ENCODE data around the gene ASXL1. TPM values are rescaled to one million over a fixed set of nuclear protein-coding genes. Genes with fewer than 3 reads are reported as not detected.

ASXL1 gene
- total and polyA plus RNA-seq, 2 experiments from 2014 or later, result 10.4 to 29.0 TPM

DNA sequence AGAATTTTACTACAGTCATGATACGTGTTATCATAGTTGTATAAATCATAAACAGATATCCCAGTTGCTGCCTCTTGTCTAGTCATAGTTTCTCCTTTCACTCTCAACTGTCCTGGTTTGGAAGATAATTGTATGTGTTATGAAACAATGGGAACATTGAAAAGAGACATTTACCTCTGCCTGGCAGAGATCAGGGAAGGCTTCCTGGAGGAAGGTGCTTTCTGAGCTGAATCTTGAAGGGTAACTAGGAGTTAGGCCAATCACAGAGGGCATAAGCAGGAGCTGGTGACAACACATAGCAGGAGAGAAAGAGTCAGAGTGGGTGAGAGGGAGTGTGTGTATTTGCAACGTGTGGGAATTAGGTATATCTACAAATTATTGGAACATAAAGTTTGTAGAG lies 5.4 kb downstream of the ASXL1 start (continued):
- TF ChIP-seq ZNF462 (CRISPR knock-in tag; IDR thresholded peaks at IDR 0.05), result no peak

- Mint-ChIP-seq H3K27me3 (ENCODE audit: insufficient read depth, low read depth, poor library complexity) (peaks cover 41% of the 10 kb centered on the region), H3K4me3 (no peak overlapping the region), H3K27ac (no peak overlapping the region), H3K9me3 (no peaks in the 10 kb centered on the region), H3K36me3 (ENCODE audit: low read depth) (0 out of 3 replicates have a peak, but pooled peaks cover 2% of the 10 kb centered on the region), H3K4me1 (peaks cover 8% of the 10 kb centered on the region)
- Histone ChIP-seq H3K79me2 (replicated peaks; ENCODE audit: insufficient read depth) (peaks cover 73% of the 10 kb centered on the region), H2AFZ (no peak overlapping the region), H4K20me1 (replicated peaks; ENCODE audit: insufficient read depth) (peaks cover 89% of the 10 kb centered on the region), H3K36me3 (ENCODE audit: insufficient read depth) (no peaks in the 10 kb centered on the region), H3K27me3 (ENCODE audit: insufficient read depth) (peaks cover 57% of the 10 kb centered on the region), H3K4me1 (ENCODE audit: insufficient read depth) (peaks cover 9% of the 10 kb centered on the region; the same call in 1 of the 2 replicates), H3K4me3 (no peak overlapping the region), H3K4me2 (no peak overlapping the region), H3K27ac (ENCODE audit: low read depth) (no peak overlapping the region), H3K9me2 (ENCODE audit: insufficient read depth) (no peaks in the 10 kb centered on the region), H3F3A (replicated peaks; ENCODE audit: low read depth) (peaks cover 5% of the 10 kb centered on the region)
- ATAC-seq (no peak), DNase-seq (ENCODE audit: low spot score) (no peak)
- TF ChIP-seq EZH2 (IDR thresholded peaks at IDR 0.05; ENCODE audit: low read depth, unreplicated experiment), result no peak
- TF ChIP-seq CREB1 (CRISPR knock-in tag; IDR thresholded peaks at IDR 0.05; ENCODE audit: low read depth), result no peak
- TF ChIP-seq NANOG (IDR thresholded peaks at IDR 0.05; ENCODE audit: borderline replicate concordance), result no peak
- TF ChIP-seq POLR2AphosphoS5 (IDR thresholded peaks at IDR 0.05; ENCODE audit: low read depth), result no peak
- no peak for TF ChIP-seq ZNF462 (CRISPR knock-in tag; IDR thresholded peaks at IDR 0.05)
- TF ChIP-seq, protein P1, sequence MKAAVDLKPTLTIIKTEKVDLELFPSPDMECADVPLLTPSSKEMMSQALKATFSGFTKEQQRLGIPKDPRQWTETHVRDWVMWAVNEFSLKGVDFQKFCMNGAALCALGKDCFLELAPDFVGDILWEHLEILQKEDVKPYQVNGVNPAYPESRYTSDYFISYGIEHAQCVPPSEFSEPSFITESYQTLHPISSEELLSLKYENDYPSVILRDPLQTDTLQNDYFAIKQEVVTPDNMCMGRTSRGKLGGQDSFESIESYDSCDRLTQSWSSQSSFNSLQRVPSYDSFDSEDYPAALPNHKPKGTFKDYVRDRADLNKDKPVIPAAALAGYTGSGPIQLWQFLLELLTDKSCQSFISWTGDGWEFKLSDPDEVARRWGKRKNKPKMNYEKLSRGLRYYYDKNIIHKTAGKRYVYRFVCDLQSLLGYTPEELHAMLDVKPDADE (IDR thresholded peaks at IDR 0.05), result no peak
- TF ChIP-seq EZH2phosphoT487 (IDR thresholded peaks at IDR 0.05; ENCODE audit: unreplicated experiment), result no peak
These were observed 6.5 kb downstream of the ASXL1 start for GRCh38 chr20:32364554-32365208.

Measured in GM23338 (cell line).